ENCODE data around the gene ZNF319. TPM values are rescaled to one million over a fixed set of nuclear protein-coding genes. Genes with fewer than 3 reads are reported as not detected.

Gene ZNF319
- total and polyA plus RNA-seq, 2 of the 8 experiments (the other 6 are each of a cell fraction or from before 2014, with no cell fraction given): 3.3 to 5.5 TPM

DNA sequence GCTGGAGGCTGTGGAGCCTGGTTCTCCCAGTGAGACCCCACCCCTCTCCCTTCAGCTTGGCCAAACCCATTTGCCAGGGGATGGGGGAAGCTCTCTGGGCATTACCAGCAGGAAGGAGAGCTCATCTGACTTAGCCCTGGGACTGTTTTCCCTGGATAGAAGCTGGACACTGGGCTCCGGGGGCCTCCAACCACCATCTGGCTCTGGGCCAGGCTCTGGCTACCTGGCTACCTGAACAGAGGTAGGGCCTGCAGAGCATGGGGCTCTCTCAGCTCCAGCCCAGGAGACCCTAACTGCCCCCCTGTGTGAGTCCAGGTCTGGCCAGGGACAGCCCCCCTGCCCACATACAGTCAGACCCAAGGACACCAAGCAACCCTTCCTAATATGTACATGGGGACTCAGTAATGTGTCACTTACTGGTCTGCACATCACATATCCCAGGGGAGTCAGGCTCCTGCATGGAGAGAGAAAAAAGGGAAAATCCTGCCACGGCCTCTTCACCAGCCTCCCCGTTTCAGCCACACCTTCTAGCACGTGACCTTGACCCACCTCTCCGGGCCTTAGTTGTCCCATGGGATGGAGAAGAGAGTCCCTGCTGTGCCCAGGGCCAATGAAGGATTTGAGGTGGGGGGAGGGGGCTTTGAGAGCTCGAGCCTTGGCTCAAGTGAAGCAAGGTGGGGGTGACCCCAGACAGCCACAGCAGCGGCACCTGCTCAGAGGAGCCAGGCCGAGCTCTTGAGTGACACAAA lies 43.4 kb downstream of the ZNF319 start (continued):
- TF ChIP-seq KDM4A (IDR thresholded peaks at IDR 0.05; ENCODE audit: low read depth, low read length, severe bottlenecking): no peak
- TF ChIP-seq JUN (IDR thresholded peaks at IDR 0.05; ENCODE audit: low read depth, low read length): no peak
